ENCODE results near the gene SCAMP2. TPM values are rescaled to one million over a fixed set of nuclear protein-coding genes. Genes with fewer than 3 reads are reported as not detected.

Gene SCAMP2
- polyA plus RNA-seq, 3 donors: 124 to 158 (median 124) TPM

DNA sequence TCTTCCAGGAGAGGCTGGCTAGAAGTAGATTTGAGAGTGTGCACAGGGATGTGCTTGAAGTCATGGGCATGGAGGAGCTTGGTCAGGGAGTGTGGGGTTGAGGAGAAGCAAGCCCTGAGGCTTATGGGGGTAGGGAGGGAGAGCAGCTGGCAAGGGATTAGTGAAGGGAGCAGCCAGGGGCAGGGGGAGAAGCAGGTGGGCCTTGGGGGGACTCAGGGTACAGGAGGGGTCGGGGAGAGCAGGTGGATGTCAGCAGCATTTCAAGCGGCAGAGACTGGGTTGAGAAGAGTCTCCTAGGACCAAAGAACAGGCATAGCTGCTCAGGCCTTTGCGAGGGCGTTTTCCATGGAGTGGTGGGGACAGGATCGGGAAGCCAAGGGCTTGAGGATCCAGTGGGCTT lies 63.9 kb downstream of the SCAMP2 start:
- peaks cover 2 to 7% of the 10 kb centered on the region in 2 donors for H3K36me3 Mint-ChIP-seq
- Histone ChIP-seq H3K36me3 (replicated peaks in 1 of 2; ENCODE audit: control insufficient read depth in 1 of 2, insufficient read depth in 2 of 2, low read length in 2 of 2) (peaks cover 1 to 6% of the 10 kb centered on the region in 2 donors), H2AFZ (ENCODE audit: insufficient read depth, low read depth, low read length, poor library complexity, severe bottlenecking) (no peak overlapping the region), H3K4me2 (replicated peaks; ENCODE audit: extremely low read depth, low read length, poor library complexity, severe bottlenecking) (no peak overlapping the region), H3K9ac (ENCODE audit: insufficient read depth, low read length, poor library complexity, severe bottlenecking) (no peak overlapping the region), H3K79me2 (ENCODE audit: insufficient read depth, low read length) (no peaks in the 10 kb centered on the region), H3K4me3 (replicated peaks in 1 of 3; ENCODE audit: low read depth in 2 of 3, low read length in 3 of 3) (no peak overlapping the region), H4K20me1 (ENCODE audit: insufficient read depth, low read length) (peaks cover 11% of the 10 kb centered on the region), H3K27me3 (ENCODE audit: control insufficient read depth in 2 of 2, insufficient read depth in 2 of 2, low read length in 2 of 2) (no peaks in the 10 kb centered on the region), H3K27ac (ENCODE audit: low read depth in 1 of 2, low read length in 2 of 2) (no peak overlapping the region), H3K4me1 (ENCODE audit: control insufficient read depth in 1 of 2, insufficient read depth in 2 of 2, low read length in 2 of 2) (no peaks in the 10 kb centered on the region), H3K9me3 (replicated peaks in 1 of 2; ENCODE audit: control insufficient read depth in 1 of 2, insufficient read depth in 1 of 2, low read length in 2 of 2) (no peaks in the 10 kb centered on the region)
- peaks cover 3% of the 10 kb centered on the region for H3K4me1 Mint-ChIP-seq
- TF ChIP-seq, protein P1, sequence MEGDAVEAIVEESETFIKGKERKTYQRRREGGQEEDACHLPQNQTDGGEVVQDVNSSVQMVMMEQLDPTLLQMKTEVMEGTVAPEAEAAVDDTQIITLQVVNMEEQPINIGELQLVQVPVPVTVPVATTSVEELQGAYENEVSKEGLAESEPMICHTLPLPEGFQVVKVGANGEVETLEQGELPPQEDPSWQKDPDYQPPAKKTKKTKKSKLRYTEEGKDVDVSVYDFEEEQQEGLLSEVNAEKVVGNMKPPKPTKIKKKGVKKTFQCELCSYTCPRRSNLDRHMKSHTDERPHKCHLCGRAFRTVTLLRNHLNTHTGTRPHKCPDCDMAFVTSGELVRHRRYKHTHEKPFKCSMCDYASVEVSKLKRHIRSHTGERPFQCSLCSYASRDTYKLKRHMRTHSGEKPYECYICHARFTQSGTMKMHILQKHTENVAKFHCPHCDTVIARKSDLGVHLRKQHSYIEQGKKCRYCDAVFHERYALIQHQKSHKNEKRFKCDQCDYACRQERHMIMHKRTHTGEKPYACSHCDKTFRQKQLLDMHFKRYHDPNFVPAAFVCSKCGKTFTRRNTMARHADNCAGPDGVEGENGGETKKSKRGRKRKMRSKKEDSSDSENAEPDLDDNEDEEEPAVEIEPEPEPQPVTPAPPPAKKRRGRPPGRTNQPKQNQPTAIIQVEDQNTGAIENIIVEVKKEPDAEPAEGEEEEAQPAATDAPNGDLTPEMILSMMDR (IDR thresholded peaks at IDR 0.05): no peak
- H3K9me3 Mint-ChIP-seq: no peaks in the 10 kb centered on the region
- 95% methylated on average over 5 of the region's 5 CpGs for WGBS (ENCODE audit: insufficient coverage)
- DNase-seq: no peak
- H3K4me3 Mint-ChIP-seq: no peak overlapping the region
- peak overlapping the region in 2 of 7 donors; percentile 24 to 68 for H3K27ac Mint-ChIP-seq
- H3K27me3 Mint-ChIP-seq (ENCODE audit: low read depth in 3 of 3): peaks cover 2 to 10% (median 4%) of the 10 kb centered on the region in 3 donors
- intact Hi-C loops (cut with micrococcal nuclease): loop anchor here (10.0 kb wide), 1 partner anchor 174 kb away; no protein-coding TSS in a partner anchor

- intact Hi-C loops (cut with micrococcal nuclease): loop anchor here (10.0 kb wide), 1 partner anchor 174 kb away; no protein-coding TSS in a partner anchor
- peak overlapping the region in 1 of 7 donors; percentile 31 for H3K27ac Mint-ChIP-seq
- H3K9me3 Mint-ChIP-seq: no peaks in the 10 kb centered on the region
- WGBS (ENCODE audit: insufficient coverage): 74% methylated on average over 3 of the region's 4 CpGs
- H3K9me3 ChIP-seq (replicated peaks in 1 of 2; ENCODE audit: control insufficient read depth in 1 of 2, insufficient read depth in 1 of 2, low read length in 2 of 2): no peaks in the 10 kb centered on the region
- H3K4me1 ChIP-seq (ENCODE audit: control insufficient read depth in 1 of 2, insufficient read depth in 2 of 2, low read length in 2 of 2): no peaks in the 10 kb centered on the region
- no peak for DNase-seq
- no peak overlapping the region for H3K4me3 Mint-ChIP-seq
- H3K4me1 Mint-ChIP-seq: peaks cover 3% of the 10 kb centered on the region
- no peak overlapping the region for H2AFZ ChIP-seq (ENCODE audit: insufficient read depth, low read depth, low read length, poor library complexity, severe bottlenecking)
- TF ChIP-seq, protein P1 (IDR thresholded peaks at IDR 0.05): no peak
- no peak overlapping the region for H3K9ac ChIP-seq (ENCODE audit: insufficient read depth, low read length, poor library complexity, severe bottlenecking)
- no peaks in the 10 kb centered on the region for H3K27me3 ChIP-seq (ENCODE audit: control insufficient read depth in 2 of 2, insufficient read depth in 2 of 2, low read length in 2 of 2)
- peaks cover 15% of the 10 kb centered on the region for H4K20me1 ChIP-seq (ENCODE audit: insufficient read depth, low read length)
- H3K27ac ChIP-seq (ENCODE audit: low read depth in 1 of 2, low read length in 2 of 2): no peak overlapping the region
- no peaks in the 10 kb centered on the region for H3K79me2 ChIP-seq (ENCODE audit: insufficient read depth, low read length)
- H3K4me2 ChIP-seq (replicated peaks; ENCODE audit: extremely low read depth, low read length, poor library complexity, severe bottlenecking): no peak overlapping the region
- H3K36me3 ChIP-seq (replicated peaks in 1 of 2; ENCODE audit: control insufficient read depth in 1 of 2, insufficient read depth in 2 of 2, low read length in 2 of 2): peaks cover 5 to 10% of the 10 kb centered on the region in 2 donors
- H3K4me3 ChIP-seq (replicated peaks in 1 of 3; ENCODE audit: low read depth in 2 of 3, low read length in 3 of 3): no peak overlapping the region
- H3K27me3 Mint-ChIP-seq (ENCODE audit: low read depth in 3 of 3): peaks cover 3 to 10% (median 4%) of the 10 kb centered on the region in 3 donors
- peaks cover 6 to 11% of the 10 kb centered on the region in 2 donors for H3K36me3 Mint-ChIP-seq
Measured at GRCh38 chr15:74808840-74809229, 64.3 kb downstream of the SCAMP2 start.

All from CD14-positive monocyte (primary cell).